DND-41 (cell line): ENCODE results near the gene FAM174A.

Experiments used
- ATAC-seq: fragments of 200-7000 bp; cut with Tn5 transposase; 3 replicates; pipeline ENCODE4 v1.9.1; 2021; ENCODE audit warnings: low read depth; ENCODE audit not compliant: insufficient read depth
- DNase-seq: peaks from one replicate; pipeline ENCODE4 v3.0.0-alpha.2; 2020
- H2AFZ ChIP-seq: 2 replicates; pipeline ENCODE4 v1.6.0; 2012; ENCODE audit warnings: low read depth, low read length
- H3K27ac ChIP-seq: 2 replicates; pipeline ENCODE4 v1.5.1; 2012; ENCODE audit warnings: low read length, inconsistent platforms
- H3K27me3 ChIP-seq: fragments of 200-600 bp; sonication (generic); 2 replicates; pipeline ENCODE4 v1.6.0; 2012; ENCODE audit warnings: low read length, mild to moderate bottlenecking, inconsistent platforms; ENCODE audit not compliant: insufficient read depth, poor library complexity
- H3K36me3 ChIP-seq: 2 replicates; pipeline ENCODE4 v1.5.1; 2012; ENCODE audit warnings: low read length, inconsistent platforms; ENCODE audit not compliant: insufficient read depth
- H3K4me1 ChIP-seq: 2 replicates; pipeline ENCODE4 v1.5.1; 2012; ENCODE audit warnings: mild to moderate bottlenecking, low read length; ENCODE audit not compliant: insufficient read depth
- H3K4me2 ChIP-seq: 2 replicates; pipeline ENCODE4 v1.6.0; 2012; ENCODE audit warnings: mild to moderate bottlenecking, moderate library complexity, low read length, inconsistent platforms; ENCODE audit not compliant: insufficient read depth
- H3K4me3 ChIP-seq, 2 experiments: fragments of 200-600 bp in 1 of 2; shearing (Covaris generic) in 1 of 2; 2 replicates each; pipeline ENCODE4 v1.5.1; 2012 to 2016; ENCODE audit warnings: inconsistent platforms in 2 of 2, low read length in 2 of 2, mild to moderate bottlenecking in 2 of 2, low read depth in 1 of 2, moderate library complexity in 1 of 2
- H3K79me2 ChIP-seq: 2 replicates; pipeline ENCODE4 v1.6.0; 2012; ENCODE audit warnings: low read length, inconsistent platforms; ENCODE audit not compliant: insufficient read depth
- H3K9ac ChIP-seq: 2 replicates; pipeline ENCODE4 v1.6.0; 2012; ENCODE audit warnings: low read depth, mild to moderate bottlenecking, inconsistent platforms, low read length, moderate library complexity
- H3K9me3 ChIP-seq: 2 replicates; pipeline ENCODE4 v1.5.1; 2012; ENCODE audit warnings: low read length, moderate library complexity, mild to moderate bottlenecking, inconsistent platforms; ENCODE audit not compliant: insufficient read depth, severe bottlenecking
- H4K20me1 ChIP-seq: 2 replicates; pipeline ENCODE4 v1.6.0; 2012; ENCODE audit warnings: low read length; ENCODE audit not compliant: insufficient read depth
- CTCF ChIP-seq: IDR thresholded peaks from 2 replicates; pipeline ENCODE4 v1.5.1; 2012; ENCODE audit warnings: borderline replicate concordance, low read length, moderate library complexity, mild to moderate bottlenecking; ENCODE audit not compliant: poor library complexity, severe bottlenecking; ENCODE audit errors: extremely low read depth
- EZH2 ChIP-seq: IDR thresholded peaks from 3 replicates; pipeline ENCODE4 v1.6.1; 2012; ENCODE audit warnings: borderline replicate concordance, low read depth, mild to moderate bottlenecking, moderate library complexity, low read length, inconsistent platforms; ENCODE audit not compliant: severe bottlenecking

Gene FAM174A

GRCh38 chr5:100535060-100536005, at the start of gene FAM174A:
Gene FAM174A (plus strand): TSS chr5:100535374. CDS start chr5:100535531, 157 bp downstream.
- Histone ChIP-seq H3K27me3 (no peaks in the 10 kb centered on the region), H4K20me1 (no peaks in the 10 kb centered on the region), H3K79me2 (peaks cover 14% of the 10 kb centered on the region), H3K9ac (peak within 1 kb of the TSS; percentile 61), H3K4me1 (peaks cover 36% of the 10 kb centered on the region), H2AFZ (peak within 1 kb of the TSS; percentile 78), H3K36me3 (no peaks in the 10 kb centered on the region), H3K27ac (peak within 1 kb of the TSS; percentile 87), H3K4me2 (peak within 1 kb of the TSS; percentile 97), H3K9me3 (peaks cover 6% of the 10 kb centered on the region), H3K4me3 (peak within 1 kb of the TSS; percentile 74 to 88)
- peak; percentile 88 for ATAC-seq
- TF ChIP-seq EZH2 (no peak), CTCF (no peak)
- peak; percentile 94 for DNase-seq

DNA sequence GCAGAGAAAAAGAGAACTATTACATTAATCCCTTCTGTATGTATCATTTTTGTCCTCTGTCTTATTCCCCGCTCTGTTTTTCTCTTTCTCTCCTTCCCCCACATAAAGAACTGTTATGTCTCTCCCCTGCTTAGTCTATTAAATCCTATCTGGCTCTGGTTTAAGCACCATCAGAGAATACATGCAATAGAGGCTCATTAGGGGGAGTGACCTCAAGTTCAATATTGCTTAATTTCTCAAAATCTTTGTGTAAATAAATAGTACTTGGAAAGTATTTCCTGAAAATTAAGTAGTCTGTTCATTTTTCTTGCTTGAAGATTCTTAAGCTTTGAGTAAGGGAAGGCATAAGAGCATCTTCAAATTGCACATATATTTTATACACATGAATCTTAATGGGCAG, 41.2 kb upstream of the FAM174A start:
- TF ChIP-seq CTCF (no peak), EZH2 (no peak)
- ATAC-seq, result no peak

GRCh38 chr5:100496296-100496695, 38.9 kb upstream of the FAM174A start:
- no peak overlapping the region for H3K4me2 ChIP-seq
- no peak overlapping the region for H2AFZ ChIP-seq
- H3K4me3 ChIP-seq, result no peak overlapping the region
- no peak overlapping the region for H3K27ac ChIP-seq
- no peaks in the 10 kb centered on the region for H4K20me1 ChIP-seq
- TF ChIP-seq EZH2, result no peak
- no peak for TF ChIP-seq CTCF
- H3K36me3 ChIP-seq, result no peaks in the 10 kb centered on the region
- ATAC-seq, result no peak
- H3K79me2 ChIP-seq, result no peaks in the 10 kb centered on the region
- no peaks in the 10 kb centered on the region for H3K4me1 ChIP-seq
- no peak overlapping the region for H3K9ac ChIP-seq
- no peaks in the 10 kb centered on the region for H3K9me3 ChIP-seq
- DNase-seq, result no peak
- H3K27me3 ChIP-seq, result no peaks in the 10 kb centered on the region

More for the DNA sequence above, 41.2 kb upstream of the FAM174A start:
- Histone ChIP-seq H3K27me3 (no peaks in the 10 kb centered on the region), H3K27ac (no peak overlapping the region), H3K9me3 (no peaks in the 10 kb centered on the region), H4K20me1 (no peaks in the 10 kb centered on the region), H3K79me2 (no peaks in the 10 kb centered on the region), H3K4me2 (no peak overlapping the region), H2AFZ (no peak overlapping the region), H3K36me3 (no peaks in the 10 kb centered on the region), H3K4me1 (no peaks in the 10 kb centered on the region), H3K9ac (no peak overlapping the region), H3K4me3 (no peak overlapping the region)
- no peak for DNase-seq

DNA sequence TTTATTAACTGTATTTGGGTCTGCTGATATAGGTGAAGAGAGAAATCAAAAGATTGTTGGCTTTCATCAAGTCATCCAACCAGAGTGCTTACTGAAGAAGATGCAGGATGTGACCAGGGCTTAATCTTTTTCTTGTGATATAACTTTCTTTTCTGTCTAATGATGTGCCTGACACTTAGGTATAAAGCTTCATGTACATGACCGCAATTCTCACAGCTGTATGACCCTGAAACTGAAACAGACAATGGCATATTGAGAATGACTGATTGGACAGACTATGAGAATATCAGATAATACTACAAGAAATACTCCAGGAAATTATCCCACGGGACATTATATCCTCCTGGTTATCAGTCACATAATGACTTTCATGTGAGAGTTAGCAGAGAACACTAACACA, 32.5 kb upstream of the FAM174A start:
- DNase-seq, result no peak
- TF ChIP-seq CTCF, result no peak
- TF ChIP-seq EZH2, result no peak
- Histone ChIP-seq H3K79me2 (no peaks in the 10 kb centered on the region), H2AFZ (no peak overlapping the region), H4K20me1 (no peaks in the 10 kb centered on the region), H3K9me3 (no peaks in the 10 kb centered on the region), H3K9ac (no peak overlapping the region), H3K4me3 (no peak overlapping the region), H3K4me1 (no peaks in the 10 kb centered on the region), H3K27ac (no peak overlapping the region), H3K27me3 (no peaks in the 10 kb centered on the region), H3K4me2 (no peak overlapping the region), H3K36me3 (no peaks in the 10 kb centered on the region)
- ATAC-seq, result no peak
